GM12878 (cell line): Measurements from ENCODE around the gene UROD. TPM values are rescaled to one million over a fixed set of nuclear protein-coding genes. Genes with fewer than 3 reads are reported as not detected.

ENCODE experiments used
- BACH1 ChIP-seq: fragments of 450-650 bp; IDR thresholded peaks from 2 replicates; pipeline ENCODE4 v1.6.1; 2017; ENCODE audit warnings: mild to moderate bottlenecking, borderline replicate concordance
- CHD1 ChIP-seq: IDR thresholded peaks from 2 replicates; pipeline ENCODE4 v1.6.1; 2012; ENCODE audit warnings: low read depth, low read length, improper control_type of control experiment
- CREB1 ChIP-seq: IDR thresholded peaks from 2 replicates; pipeline ENCODE4 v1.6.1; 2012; ENCODE audit warnings: low read depth, mild to moderate bottlenecking, inconsistent platforms
- FOXM1 ChIP-seq: IDR thresholded peaks from 2 replicates; pipeline ENCODE4 v1.6.1; 2012; ENCODE audit warnings: low read depth, mild to moderate bottlenecking, inconsistent platforms, low read length, moderate library complexity
- IKZF1 ChIP-seq: fragments of 450-650 bp; conservative IDR thresholded peaks from 2 replicates; pipeline ENCODE4 v1.6.1; 2017; ENCODE audit warnings: antibody characterized with exemption, mild to moderate bottlenecking
- IKZF2 ChIP-seq, 2 experiments: fragments of 450-650 bp; IDR thresholded peaks; 2 replicates each; pipeline ENCODE4 v1.6.1; 2017; ENCODE audit warnings: mild to moderate bottlenecking in 2 of 2, moderate library complexity in 2 of 2
- MEF2B ChIP-seq: fragments of 450-650 bp; IDR thresholded peaks from 2 replicates; pipeline ENCODE4 v1.6.1; 2018; ENCODE audit warnings: mild to moderate bottlenecking, moderate library complexity; ENCODE audit not compliant: partially characterized antibody, poor library complexity, severe bottlenecking
- MXI1 ChIP-seq: fragments of 150-350 bp; IDR thresholded peaks from 2 replicates; pipeline ENCODE4 v1.6.1; 2011; ENCODE audit warnings: low read depth, mild to moderate bottlenecking, inconsistent platforms, low read length, improper control_type of control experiment
- NFYB ChIP-seq: IDR thresholded peaks from 2 replicates; pipeline ENCODE4 v1.6.1; 2011; ENCODE audit warnings: low read depth, mild to moderate bottlenecking, low read length, improper control_type of control experiment, moderate library complexity; ENCODE audit not compliant: insufficient read depth
- NKRF ChIP-seq: fragments of 450-650 bp; conservative IDR thresholded peaks from 2 replicates; pipeline ENCODE4 v1.6.1; 2017; ENCODE audit warnings: mild to moderate bottlenecking, moderate library complexity
- RAD21 ChIP-seq: IDR thresholded peaks from 2 replicates; pipeline ENCODE4 v1.6.1; 2011; ENCODE audit warnings: mild to moderate bottlenecking, low read depth, low read length, moderate library complexity; ENCODE audit not compliant: insufficient read depth
- SMAD1 ChIP-seq: fragments of 450-650 bp; IDR thresholded peaks from 2 replicates; pipeline ENCODE4 v1.6.1; 2018; ENCODE audit warnings: mild to moderate bottlenecking, low read depth; ENCODE audit not compliant: partially characterized antibody
- SMC3 ChIP-seq: IDR thresholded peaks from 2 replicates; pipeline ENCODE4 v1.6.1; 2011; ENCODE audit warnings: low read length, improper control_type of control experiment, borderline replicate concordance
- STAT1 ChIP-seq: fragments of 450-650 bp; conservative IDR thresholded peaks from 2 replicates; pipeline ENCODE4 v1.6.1; 2014; ENCODE audit warnings: antibody characterized with exemption, mild to moderate bottlenecking
- TAF1 ChIP-seq: IDR thresholded peaks from 2 replicates; pipeline ENCODE4 v1.6.1; 2011; ENCODE audit warnings: mild to moderate bottlenecking, low read depth, low read length, borderline replicate concordance
- TARDBP ChIP-seq: IDR thresholded peaks from 2 replicates; pipeline ENCODE4 v1.6.1; 2016; ENCODE audit warnings: borderline replicate concordance
- USF2 ChIP-seq: IDR thresholded peaks from 2 replicates; pipeline ENCODE4 v1.6.1; 2011; ENCODE audit warnings: low read depth, low read length, improper control_type of control experiment, borderline replicate concordance
- ZBTB11 ChIP-seq: fragments of 450-650 bp; formaldehyde crosslinking; IDR thresholded peaks from 2 replicates; pipeline ENCODE4 v1.5.0; 2022; ENCODE audit warnings: mild to moderate bottlenecking, missing genetic modification characterization
- polyA plus RNA-seq, 11 experiments: library from polyadenylated mRNA; depleted of rRNA in 4 of 11; unstranded in 6 of 11; stranded (reverse) in 5 of 11; fragments of >200 nt; fragmentation: Nextera tagmentation in 4 of 11; fragmentation: Illumina TruSeq in 1 of 11; extraction: Ambion mirVana in 4 of 11; extraction: Trizol in 1 of 11; gene quantifications; 1 replicate in 1 of 11; 2 replicates in 10 of 11; pipeline versions ENCODE4 v1.2.1 to v1.2.3, GENCODE V29; 2011 to 2016; ENCODE audit warnings: inconsistent platforms in 2 of 11, missing spikeins in 2 of 11, low read depth in 1 of 11
- total RNA-seq, 4 experiments: library from RNA; depleted of rRNA in 3 of 4; stranded (reverse); fragments of >200 nt in 3 of 4; fragmentation: Illumina TruSeq in 1 of 4; extraction: Trizol in 1 of 4; gene quantifications; 2 replicates each; pipeline versions ENCODE4 v1.2.1 to v1.2.3, GENCODE V29; 2013 to 2021
- TF ChIP-seq, protein P1 (sequence below): IDR thresholded peaks from 2 replicates; pipeline ENCODE4 v1.6.1; 2011; ENCODE audit warnings: mild to moderate bottlenecking, low read depth, low read length, moderate library complexity; ENCODE audit not compliant: insufficient replicate concordance
- TF ChIP-seq, protein P2 (sequence below): IDR thresholded peaks from 2 replicates; pipeline ENCODE4 v1.6.1; 2011; ENCODE audit warnings: borderline replicate concordance, low read depth, mild to moderate bottlenecking, moderate library complexity, mixed read lengths, low read length; ENCODE audit not compliant: insufficient read depth; ENCODE audit errors: extremely low read length

UROD gene
- total and polyA plus RNA-seq, 10 of the 15 experiments (the other 5 are each of a cell fraction or from before 2014, with no cell fraction given) = 65.8 to 330 (median 102) TPM

DNA sequence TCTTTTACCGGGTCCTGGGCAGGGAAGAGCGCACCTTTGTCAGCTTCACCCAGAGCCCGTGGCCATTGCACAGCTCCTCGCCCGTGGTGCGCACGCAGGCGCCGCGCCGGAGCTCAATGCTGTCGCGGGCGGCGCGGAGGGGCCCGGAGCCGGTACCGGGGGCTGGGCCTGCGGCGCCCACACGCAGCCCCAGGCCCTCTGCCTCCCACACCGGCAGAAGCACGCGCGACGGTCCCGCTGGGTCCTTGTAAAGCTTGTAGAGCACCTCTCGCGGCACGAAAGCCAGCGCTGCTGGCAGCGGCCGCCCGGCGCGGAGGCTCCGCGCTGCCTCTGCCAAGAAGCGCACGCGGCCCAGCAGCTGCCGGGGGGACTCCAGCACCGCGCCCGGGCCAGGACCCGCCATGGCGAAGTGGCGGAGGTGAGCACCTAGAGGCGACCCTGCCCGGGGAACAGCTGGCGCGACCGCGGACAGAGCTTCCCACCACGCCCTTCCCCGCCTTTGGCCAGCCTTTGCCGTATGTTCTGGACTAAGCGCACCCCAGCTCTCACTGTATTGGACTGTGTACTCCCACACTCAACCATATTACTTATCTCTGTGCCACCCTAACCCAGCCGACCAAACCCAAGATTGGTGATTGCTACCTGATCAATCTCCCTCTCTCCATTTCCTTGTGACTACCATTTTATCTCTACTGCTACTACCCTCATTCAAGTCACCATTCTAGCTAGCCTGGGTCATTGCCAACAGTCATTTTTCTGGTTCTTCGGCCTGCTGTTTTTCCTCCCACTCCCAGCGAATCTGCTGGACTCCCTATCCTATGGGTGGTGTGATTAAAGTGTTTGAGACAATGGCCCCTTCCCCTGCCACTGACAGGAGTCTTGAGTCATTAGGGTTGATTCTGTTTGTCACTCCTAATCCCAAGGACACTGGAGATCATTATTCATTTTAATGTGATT, 921 bp upstream of the UROD start, which contains the start of gene HECTD3 (continued):
- TF ChIP-seq SMC3 (peak; percentile 22; the same call in 1 of the 2 replicates), NFYB (no peak), TARDBP (no peak), MEF2B (no peak), CREB1 (no peak), IKZF2 (IDR thresholded peaks at IDR 0.05) (0 out of 4 replicates have a peak, but pooled peaks of 1 of the 2 experiments have one; percentile 6), USF2 (no peak), TAF1 (peak; percentile 46; the same call in 1 of the 2 replicates), MXI1 (peak; percentile 84), STAT1 (no peak), ZBTB11 (CRISPR knock-in tag) (no peak), NKRF (peak; percentile 99), RAD21 (0 out of 2 replicates have a peak, but pooled peaks have one; percentile 5), SMAD1 (no peak), FOXM1 (no peak), BACH1 (peak; percentile 52; the same call in 1 of the 2 replicates), CHD1 (no peak), IKZF1 (peak; percentile 73)
- TF ChIP-seq, protein P1, sequence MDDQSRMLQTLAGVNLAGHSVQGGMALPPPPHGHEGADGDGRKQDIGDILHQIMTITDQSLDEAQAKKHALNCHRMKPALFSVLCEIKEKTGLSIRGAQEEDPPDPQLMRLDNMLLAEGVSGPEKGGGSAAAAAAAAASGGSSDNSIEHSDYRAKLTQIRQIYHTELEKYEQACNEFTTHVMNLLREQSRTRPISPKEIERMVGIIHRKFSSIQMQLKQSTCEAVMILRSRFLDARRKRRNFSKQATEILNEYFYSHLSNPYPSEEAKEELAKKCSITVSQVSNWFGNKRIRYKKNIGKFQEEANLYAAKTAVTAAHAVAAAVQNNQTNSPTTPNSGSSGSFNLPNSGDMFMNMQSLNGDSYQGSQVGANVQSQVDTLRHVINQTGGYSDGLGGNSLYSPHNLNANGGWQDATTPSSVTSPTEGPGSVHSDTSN = no peak
- TF ChIP-seq, protein P2, sequence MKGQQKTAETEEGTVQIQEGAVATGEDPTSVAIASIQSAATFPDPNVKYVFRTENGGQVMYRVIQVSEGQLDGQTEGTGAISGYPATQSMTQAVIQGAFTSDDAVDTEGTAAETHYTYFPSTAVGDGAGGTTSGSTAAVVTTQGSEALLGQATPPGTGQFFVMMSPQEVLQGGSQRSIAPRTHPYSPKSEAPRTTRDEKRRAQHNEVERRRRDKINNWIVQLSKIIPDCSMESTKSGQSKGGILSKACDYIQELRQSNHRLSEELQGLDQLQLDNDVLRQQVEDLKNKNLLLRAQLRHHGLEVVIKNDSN = peak; percentile 14
